ENCODE data around the gene LMO3.
A peak's percentile ranks its signal among the peaks of the same experiment; 100 is the strongest.
"Not testable (repeated sequence)": the region's sequence is repeated elsewhere in the genome, so short reads cannot be mapped to it uniquely, and the experiment has no call there.

Gene LMO3

DNA sequence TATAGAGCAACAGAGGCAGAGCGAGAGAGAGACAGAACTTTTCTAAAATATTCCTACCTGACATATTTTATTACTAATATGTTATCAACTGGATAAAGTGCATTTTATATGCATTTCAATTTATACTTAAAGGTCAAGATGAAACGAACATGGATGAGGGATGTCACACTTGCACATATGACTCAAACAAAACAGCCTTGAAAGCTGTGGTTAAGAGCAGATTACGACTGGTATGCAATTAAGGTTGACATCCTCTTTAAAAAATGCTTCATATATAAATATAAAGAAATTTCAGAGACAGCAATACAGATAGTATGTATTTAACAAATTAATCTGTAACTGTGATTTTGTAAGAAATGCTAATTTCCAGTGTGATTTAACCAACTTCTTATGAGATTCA lies 52.5 kb downstream of the LMO3 start:
- H3K9me3 ChIP-seq = no peaks in the 10 kb centered on the region
- no peaks in the 10 kb centered on the region for H3K36me3 ChIP-seq (replicated peaks)
- in situ Hi-C loops (cut with MboI; ENCODE audit: low sequenced_read_pairs) = no loop called here
- H3K4me1 ChIP-seq = peaks cover 30% of the 10 kb centered on the region
- no peak overlapping the region for H3K4me3 ChIP-seq
- no peak for DNase-seq (ENCODE audit: low spot score in 2 of 2)
- no peaks in the 10 kb centered on the region for H3K27me3 ChIP-seq (ENCODE audit: low read depth)

DNA sequence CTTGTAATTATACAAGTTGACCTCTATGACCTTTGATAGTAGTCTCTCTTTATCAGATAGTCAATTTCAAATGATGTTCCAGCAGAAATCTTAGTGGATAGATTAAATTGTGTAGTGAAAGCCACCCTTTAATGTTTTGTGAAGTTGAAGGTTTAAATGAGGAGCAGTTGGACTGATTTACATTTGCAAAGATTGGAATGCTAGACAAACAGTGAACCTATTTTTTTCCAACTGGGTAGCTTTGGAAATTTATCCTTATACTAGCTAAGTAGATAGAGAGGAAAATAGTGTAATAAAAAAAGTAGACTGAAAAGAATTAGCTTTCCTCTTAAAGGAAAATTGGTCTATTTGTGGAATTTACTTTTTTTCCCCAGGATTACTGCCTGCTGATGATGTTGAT lies 53.7 kb downstream of the LMO3 start:
- H3K4me3 ChIP-seq = no peak overlapping the region
- in situ Hi-C loops (cut with MboI; ENCODE audit: low sequenced_read_pairs) = no loop called here
- H3K36me3 ChIP-seq (replicated peaks) = no peaks in the 10 kb centered on the region
- DNase-seq (ENCODE audit: low spot score in 2 of 2) = peak in 1 of 2 experiments; percentile 86
- H3K27me3 ChIP-seq (ENCODE audit: low read depth) = no peaks in the 10 kb centered on the region
- no peaks in the 10 kb centered on the region for H3K9me3 ChIP-seq
- peaks cover 30% of the 10 kb centered on the region for H3K4me1 ChIP-seq

DNA sequence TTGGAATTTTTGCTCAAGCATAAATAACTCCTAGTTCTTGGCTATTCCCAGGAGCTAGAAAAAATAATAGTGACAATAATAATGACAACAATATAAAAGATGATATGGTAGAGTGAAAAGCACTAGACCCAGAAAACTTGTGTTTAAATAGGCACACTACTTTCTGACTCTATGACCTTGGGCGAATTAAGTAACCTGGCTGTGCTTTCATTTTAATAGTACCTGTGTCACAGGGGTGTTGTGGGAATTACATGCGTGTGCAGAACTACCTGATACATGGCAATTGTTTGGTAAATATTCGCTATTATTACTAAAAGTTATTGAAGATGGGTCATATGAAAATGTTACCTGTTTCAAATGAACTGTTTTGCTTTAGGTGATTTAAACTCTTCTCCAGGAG lies 60.1 kb downstream of the LMO3 start:
- no peaks in the 10 kb centered on the region for H3K36me3 ChIP-seq (replicated peaks)
- no peaks in the 10 kb centered on the region for H3K9me3 ChIP-seq
- DNase-seq (ENCODE audit: low spot score in 2 of 2) = no peak
- in situ Hi-C loops (cut with MboI; ENCODE audit: low sequenced_read_pairs) = no loop called here
- H3K4me3 ChIP-seq = no peak overlapping the region
- no peaks in the 10 kb centered on the region for H3K27me3 ChIP-seq (ENCODE audit: low read depth)
- H3K4me1 ChIP-seq = peaks cover 8% of the 10 kb centered on the region

DNA sequence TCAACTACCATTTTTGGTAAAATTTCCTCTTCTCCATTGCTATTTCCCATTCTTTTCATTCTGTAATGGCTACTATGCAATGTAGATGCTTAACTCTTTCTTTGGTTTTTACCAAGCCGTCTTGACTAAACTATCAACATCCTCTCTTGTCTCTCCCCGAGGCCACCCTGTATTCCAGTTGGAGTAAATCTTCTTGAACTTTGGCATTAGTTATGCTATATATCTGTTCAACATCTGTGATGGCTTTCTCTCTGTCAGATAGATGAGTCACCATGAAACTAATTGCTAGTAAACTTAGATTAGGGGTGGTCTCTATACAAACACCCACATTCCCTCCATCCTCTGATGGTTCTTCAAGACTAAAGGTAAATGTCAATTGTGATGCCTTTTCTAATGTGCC lies 63.4 kb downstream of the LMO3 start:
- no peaks in the 10 kb centered on the region for H3K9me3 ChIP-seq
- DNase-seq (ENCODE audit: low spot score in 2 of 2) = no peak
- H3K4me3 ChIP-seq = no peak overlapping the region
- H3K27me3 ChIP-seq (ENCODE audit: low read depth) = no peaks in the 10 kb centered on the region
- no peaks in the 10 kb centered on the region for H3K36me3 ChIP-seq (replicated peaks)
- in situ Hi-C loops (cut with MboI; ENCODE audit: low sequenced_read_pairs) = no loop called here
- H3K4me1 ChIP-seq = no peaks in the 10 kb centered on the region

DNA sequence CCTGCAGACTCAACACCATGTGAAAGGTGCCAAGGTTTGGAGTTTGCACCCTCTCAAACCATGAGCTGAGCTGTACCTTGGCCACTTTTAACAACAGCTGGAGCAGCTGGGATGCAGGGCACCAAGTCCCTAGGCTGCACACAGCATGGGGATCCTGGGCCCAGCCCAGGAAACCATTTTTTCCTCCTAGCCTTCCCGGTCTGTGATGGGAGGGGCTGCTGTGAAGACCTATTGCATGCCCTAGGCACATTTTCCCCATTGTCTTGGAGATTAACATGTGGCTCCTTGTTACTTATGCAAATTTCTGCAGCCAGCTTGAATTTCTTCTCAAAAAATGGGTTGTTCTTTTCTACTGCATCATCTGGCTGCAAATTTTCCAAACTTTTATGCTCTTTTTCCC lies 68.3 kb downstream of the LMO3 start:
- H3K36me3 ChIP-seq (replicated peaks); H3K4me3 ChIP-seq; H3K4me1 ChIP-seq; H3K9me3 ChIP-seq; H3K27me3 ChIP-seq (ENCODE audit: low read depth); DNase-seq (ENCODE audit: low spot score in 2 of 2); in situ Hi-C loops (cut with MboI; ENCODE audit: low sequenced_read_pairs): not testable (repeated sequence)

DNA sequence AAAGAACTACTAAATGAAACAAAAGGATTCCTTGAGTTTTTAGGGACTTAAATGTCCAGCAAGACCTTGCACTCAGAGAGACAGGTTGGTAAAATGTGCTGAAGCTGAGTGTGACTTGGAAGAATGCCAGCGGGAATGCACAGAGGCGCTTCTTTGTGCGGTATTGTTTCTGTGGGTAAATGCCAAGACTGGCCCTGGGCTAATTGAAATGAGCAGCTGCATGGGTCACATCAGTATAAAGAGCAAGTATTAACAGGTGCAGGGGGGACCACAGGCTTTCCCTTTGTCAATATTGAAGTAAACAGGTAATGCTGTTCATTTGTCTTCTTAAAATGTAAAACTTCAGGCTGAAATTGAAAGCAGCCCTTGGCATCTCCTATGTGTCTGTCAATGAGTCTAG lies 74.3 kb downstream of the LMO3 start:
- in situ Hi-C loops (cut with MboI; ENCODE audit: low sequenced_read_pairs) = no loop called here
- DNase-seq (ENCODE audit: low spot score in 2 of 2) = peak; percentile 64 to 68
- Histone ChIP-seq H3K4me1 (peaks cover 7% of the 10 kb centered on the region), H3K9me3 (no peaks in the 10 kb centered on the region), H3K4me3 (no peak overlapping the region), H3K27me3 (ENCODE audit: low read depth) (no peaks in the 10 kb centered on the region), H3K36me3 (replicated peaks) (no peaks in the 10 kb centered on the region; the same call in 1 of the 2 replicates)

DNA sequence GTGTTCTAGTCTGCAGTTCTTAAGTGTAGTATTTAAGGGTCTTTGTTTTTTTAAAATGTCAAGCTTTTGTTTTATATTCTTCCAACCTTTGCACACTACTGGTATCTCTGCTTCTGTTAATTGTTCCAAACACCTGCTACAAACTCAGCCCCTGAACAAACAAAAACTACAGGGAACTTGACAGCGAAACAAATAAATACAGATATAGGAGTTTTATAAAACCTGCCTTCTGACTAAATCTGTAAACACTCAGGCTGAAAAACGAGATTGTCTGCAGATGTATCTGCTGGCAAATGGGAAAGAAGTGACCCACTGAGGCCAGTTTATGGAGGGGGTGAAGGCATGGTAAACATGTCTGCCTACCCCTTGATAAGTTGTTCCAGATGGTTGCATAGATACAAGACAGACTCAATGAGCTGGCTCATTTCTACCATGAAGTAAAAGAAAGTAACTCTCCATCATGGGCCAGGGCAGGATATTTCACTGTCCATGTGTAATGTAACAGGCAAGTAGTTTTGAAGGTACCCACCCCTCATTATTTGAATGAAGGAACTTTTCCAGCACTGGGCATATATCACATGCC lies 75.6 kb downstream of the LMO3 start:
- in situ Hi-C loops (cut with MboI; ENCODE audit: low sequenced_read_pairs) = no loop called here
- H3K4me3 ChIP-seq = no peak overlapping the region

DNA sequence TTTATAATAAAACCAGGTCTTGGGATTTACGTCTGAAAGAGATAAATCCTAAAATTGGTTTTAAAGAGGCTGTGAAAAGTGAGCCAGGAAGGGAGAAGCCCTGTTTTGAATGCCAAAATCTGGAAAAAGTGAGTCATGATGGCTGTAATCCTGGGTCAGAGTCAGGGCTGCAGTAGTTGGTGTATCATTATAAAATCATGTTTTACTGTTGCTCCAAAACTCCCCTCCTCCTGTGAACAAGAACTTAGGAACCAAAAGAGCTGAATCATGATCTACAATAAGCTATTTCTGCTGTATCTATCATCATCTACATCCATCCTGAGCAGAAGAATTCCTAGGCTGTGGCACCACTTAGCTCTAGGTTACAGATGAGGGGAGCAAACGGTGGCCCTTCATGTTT lies 79.3 kb downstream of the LMO3 start:
- no peak for DNase-seq (ENCODE audit: low spot score in 2 of 2)
- H3K27me3 ChIP-seq (ENCODE audit: low read depth) = no peaks in the 10 kb centered on the region
- in situ Hi-C loops (cut with MboI; ENCODE audit: low sequenced_read_pairs) = no loop called here

More for the DNA sequence above, 75.6 kb downstream of the LMO3 start:
- H3K27me3 ChIP-seq (ENCODE audit: low read depth) = no peaks in the 10 kb centered on the region
- H3K36me3 ChIP-seq (replicated peaks) = no peaks in the 10 kb centered on the region; the same call in 1 of the 2 replicates
- H3K4me1 ChIP-seq = peaks cover 7% of the 10 kb centered on the region
- H3K9me3 ChIP-seq = no peaks in the 10 kb centered on the region
- no peak for DNase-seq (ENCODE audit: low spot score in 2 of 2)

DNA sequence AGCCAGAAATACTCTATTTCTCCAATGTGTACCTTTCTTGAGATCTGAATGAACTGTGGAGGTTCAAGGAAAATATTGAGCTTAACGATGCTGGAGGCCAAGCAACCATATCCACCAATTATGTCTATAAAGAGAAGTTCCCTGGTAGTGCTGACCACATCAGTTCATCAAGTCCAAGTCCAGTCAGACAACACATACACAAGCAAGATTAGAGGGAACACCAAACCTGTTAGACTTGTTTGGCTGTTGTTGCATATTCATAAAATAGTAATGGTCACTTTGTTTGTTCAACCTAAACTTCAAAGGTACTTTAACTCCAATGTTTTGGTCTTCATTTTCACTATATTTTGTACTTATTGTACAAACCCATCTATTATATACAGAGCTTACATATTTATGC lies 81.6 kb downstream of the LMO3 start:
- H3K4me1 ChIP-seq = peaks cover 9% of the 10 kb centered on the region
- no peak overlapping the region for H3K4me3 ChIP-seq
- H3K36me3 ChIP-seq (replicated peaks) = no peaks in the 10 kb centered on the region
- H3K27me3 ChIP-seq (ENCODE audit: low read depth) = no peaks in the 10 kb centered on the region
- in situ Hi-C loops (cut with MboI; ENCODE audit: low sequenced_read_pairs) = no loop called here
- no peak for DNase-seq (ENCODE audit: low spot score in 2 of 2)
- no peaks in the 10 kb centered on the region for H3K9me3 ChIP-seq

More for the DNA sequence above, 79.3 kb downstream of the LMO3 start:
- Histone ChIP-seq H3K4me3 (no peak overlapping the region), H3K9me3 (no peaks in the 10 kb centered on the region), H3K36me3 (replicated peaks) (no peaks in the 10 kb centered on the region; the same call in 1 of the 2 replicates), H3K4me1 (peaks cover 7% of the 10 kb centered on the region)

DNA sequence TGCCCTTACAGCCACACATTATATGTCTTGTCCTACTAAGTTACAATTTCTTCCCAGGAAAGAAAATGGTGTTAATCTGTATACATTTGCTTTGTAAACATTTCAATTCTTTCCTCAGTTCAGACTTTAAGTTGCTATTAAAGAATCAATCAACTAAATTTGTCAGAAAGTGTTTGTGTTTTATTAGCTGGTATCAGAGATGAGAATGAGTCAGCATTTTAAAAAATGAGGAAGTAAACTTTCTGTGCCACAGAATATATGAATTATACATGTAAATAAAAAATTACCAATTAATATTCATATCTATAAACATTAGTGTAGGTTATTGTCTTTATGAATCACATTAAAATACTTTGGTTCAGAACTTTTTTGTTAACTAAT lies 82.0 kb downstream of the LMO3 start:
- H3K9me3 ChIP-seq = no peaks in the 10 kb centered on the region
- in situ Hi-C loops (cut with MboI; ENCODE audit: low sequenced_read_pairs) = no loop called here
- no peak for DNase-seq (ENCODE audit: low spot score in 2 of 2)

DNA sequence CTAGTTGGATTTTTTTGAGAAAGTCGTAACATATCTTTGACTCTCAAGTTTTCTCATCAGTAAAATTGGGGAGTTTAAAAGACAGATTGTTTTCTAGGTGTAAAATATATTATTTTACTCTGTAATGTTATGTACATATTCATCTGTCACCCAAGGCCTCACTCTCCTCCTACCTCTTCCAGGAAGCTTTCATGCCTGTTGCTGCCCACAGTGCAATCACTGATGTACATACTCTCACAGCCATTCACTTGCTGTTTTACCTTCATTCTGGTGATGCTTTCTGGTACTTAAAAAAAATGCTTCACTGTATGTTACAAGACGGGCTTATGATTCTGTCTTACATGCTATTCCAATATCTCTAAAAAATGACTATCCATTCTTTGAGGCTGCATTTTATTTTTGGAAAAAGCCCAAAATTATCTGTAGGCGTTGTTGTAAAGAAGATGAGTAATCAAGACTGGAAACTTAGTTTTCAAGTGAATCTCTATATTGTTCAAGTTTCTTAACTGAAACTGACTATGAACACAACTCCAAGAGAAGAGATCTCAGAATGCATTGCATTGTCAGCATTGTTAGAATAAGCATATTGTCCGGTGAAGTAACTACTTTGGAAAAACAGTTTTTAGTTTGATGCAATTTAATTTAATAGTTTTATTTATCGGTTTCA lies 82.5 kb downstream of the LMO3 start:
- Histone ChIP-seq H3K4me3 (no peak overlapping the region), H3K9me3 (no peaks in the 10 kb centered on the region), H3K27me3 (ENCODE audit: low read depth) (no peaks in the 10 kb centered on the region), H3K36me3 (replicated peaks) (no peaks in the 10 kb centered on the region), H3K4me1 (peaks cover 9% of the 10 kb centered on the region)
- DNase-seq (ENCODE audit: low spot score in 2 of 2) = no peak
- in situ Hi-C loops (cut with MboI; ENCODE audit: low sequenced_read_pairs) = no loop called here

More for the DNA sequence above, 82.0 kb downstream of the LMO3 start:
- no peak overlapping the region for H3K4me3 ChIP-seq
- peaks cover 9% of the 10 kb centered on the region for H3K4me1 ChIP-seq
- H3K36me3 ChIP-seq (replicated peaks) = no peaks in the 10 kb centered on the region
- H3K27me3 ChIP-seq (ENCODE audit: low read depth) = no peaks in the 10 kb centered on the region

DNA sequence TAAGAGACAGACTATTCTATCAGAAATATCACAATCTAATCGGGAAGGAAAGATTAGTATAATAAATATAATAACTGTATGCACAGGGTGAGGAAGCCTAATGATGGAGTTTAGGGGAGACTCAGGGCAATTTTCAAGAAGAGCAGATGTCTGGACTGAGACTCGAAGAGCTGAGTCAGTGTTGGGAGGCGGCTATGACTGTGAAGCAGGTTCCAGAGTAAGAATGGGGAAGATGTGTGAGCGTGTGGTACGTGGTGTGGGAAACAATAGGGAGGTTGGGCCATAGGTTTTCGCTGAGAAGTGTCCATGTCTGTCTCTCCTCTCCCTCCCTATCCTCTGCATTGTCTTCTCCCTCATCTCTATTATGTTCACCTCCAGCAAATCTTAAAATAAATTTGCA lies 85.6 kb downstream of the LMO3 start:
- H3K36me3 ChIP-seq (replicated peaks) = no peaks in the 10 kb centered on the region
- DNase-seq (ENCODE audit: low spot score in 2 of 2) = no peak
- no peak overlapping the region for H3K4me3 ChIP-seq
- peaks cover 9% of the 10 kb centered on the region for H3K4me1 ChIP-seq
- no peaks in the 10 kb centered on the region for H3K9me3 ChIP-seq
- no peaks in the 10 kb centered on the region for H3K27me3 ChIP-seq (ENCODE audit: low read depth)
- in situ Hi-C loops (cut with MboI; ENCODE audit: low sequenced_read_pairs) = no loop called here

DNA sequence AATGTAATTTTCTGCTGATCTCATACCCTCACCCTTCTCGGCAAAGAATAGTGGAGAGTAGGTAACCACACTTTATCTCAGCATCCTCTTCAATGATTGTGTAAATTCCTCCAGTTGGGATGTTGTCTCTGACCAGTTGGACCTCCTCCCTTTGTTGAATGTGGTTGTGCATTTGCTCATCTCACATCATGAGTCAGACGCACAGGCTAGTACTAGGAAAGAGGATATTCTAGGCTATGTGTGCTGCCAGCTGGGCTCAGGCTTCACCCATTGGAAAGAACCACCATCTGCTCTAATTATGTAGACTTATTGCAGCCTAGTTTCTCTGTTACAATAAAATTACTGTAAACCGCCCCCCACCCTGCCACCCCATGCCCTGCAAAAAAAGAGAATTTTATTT lies 90.3 kb downstream of the LMO3 start:
- in situ Hi-C loops (cut with MboI; ENCODE audit: low sequenced_read_pairs) = no loop called here
- Histone ChIP-seq H3K4me1 (no peaks in the 10 kb centered on the region), H3K27me3 (ENCODE audit: low read depth) (no peaks in the 10 kb centered on the region), H3K9me3 (no peaks in the 10 kb centered on the region), H3K36me3 (replicated peaks) (no peaks in the 10 kb centered on the region), H3K4me3 (no peak overlapping the region)
- no peak for DNase-seq (ENCODE audit: low spot score in 2 of 2)

DNA sequence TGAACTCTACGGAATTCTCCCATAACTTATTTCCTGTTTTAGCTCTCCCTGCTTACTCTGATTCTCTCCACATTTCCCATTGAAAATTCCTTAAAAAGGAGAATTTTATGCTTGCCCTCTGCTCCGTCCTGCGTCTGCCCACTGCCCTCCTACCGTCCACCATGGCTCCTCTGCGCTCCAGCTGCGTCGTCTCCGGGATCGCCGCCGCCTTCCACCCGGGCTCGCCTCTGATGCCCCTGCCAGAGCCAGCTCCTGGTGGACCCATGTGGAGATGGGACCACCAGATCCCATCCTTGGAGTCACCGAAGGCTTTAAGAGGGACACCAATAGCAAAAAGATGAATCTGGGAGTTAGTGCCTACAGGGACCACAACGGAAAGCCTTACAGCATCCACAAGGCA lies 92.7 kb downstream of the LMO3 start:
- Histone ChIP-seq H3K36me3 (replicated peaks) (no peaks in the 10 kb centered on the region), H3K9me3 (no peaks in the 10 kb centered on the region), H3K4me3 (no peak overlapping the region), H3K4me1 (peaks cover 14% of the 10 kb centered on the region), H3K27me3 (ENCODE audit: low read depth) (no peaks in the 10 kb centered on the region)
- in situ Hi-C loops (cut with MboI; ENCODE audit: low sequenced_read_pairs) = no loop called here
- no peak for DNase-seq (ENCODE audit: low spot score in 2 of 2)

DNA sequence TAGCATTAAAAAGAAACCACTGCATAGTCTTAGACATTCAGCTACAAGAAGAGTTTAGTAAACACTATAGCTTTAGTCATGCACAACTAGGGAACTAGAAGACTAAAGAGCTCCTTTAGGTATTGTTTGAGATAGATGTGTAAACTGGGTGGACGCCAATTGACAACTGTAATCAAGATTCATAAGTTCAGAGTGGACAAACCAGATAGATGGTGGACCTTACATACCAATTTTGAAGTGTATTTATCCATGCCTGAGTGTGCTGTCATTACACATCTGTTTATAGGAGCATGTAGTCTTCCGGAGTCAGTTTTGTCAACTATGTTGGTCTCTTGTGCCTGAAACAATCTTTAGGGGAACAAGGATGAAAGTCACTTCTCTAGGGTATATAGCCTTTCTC lies 96.6 kb downstream of the LMO3 start:
- DNase-seq (ENCODE audit: low spot score in 2 of 2) = peak in 1 of 2 experiments; percentile 47
- in situ Hi-C loops (cut with MboI; ENCODE audit: low sequenced_read_pairs) = no loop called here

More for the DNA sequence above, 96.6 kb downstream of the LMO3 start:
- Histone ChIP-seq H3K4me3 (no peak overlapping the region), H3K36me3 (replicated peaks) (no peaks in the 10 kb centered on the region), H3K9me3 (no peaks in the 10 kb centered on the region), H3K4me1 (peaks cover 14% of the 10 kb centered on the region), H3K27me3 (ENCODE audit: low read depth) (no peaks in the 10 kb centered on the region)

All from HAP-1 (cell line).